Measurements from ENCODE around the gene LGALS9. TPM values are rescaled to one million over a fixed set of nuclear protein-coding genes. Genes with fewer than 3 reads are reported as not detected.
A peak's percentile ranks its signal among the peaks of the same experiment; 100 is the strongest.
"Not testable (repeated sequence)": the region's sequence is repeated elsewhere in the genome, so short reads cannot be mapped to it uniquely, and the experiment has no call there.

Gene LGALS9
- total RNA-seq, 1 donor from 2014 or later = 200 TPM

DNA sequence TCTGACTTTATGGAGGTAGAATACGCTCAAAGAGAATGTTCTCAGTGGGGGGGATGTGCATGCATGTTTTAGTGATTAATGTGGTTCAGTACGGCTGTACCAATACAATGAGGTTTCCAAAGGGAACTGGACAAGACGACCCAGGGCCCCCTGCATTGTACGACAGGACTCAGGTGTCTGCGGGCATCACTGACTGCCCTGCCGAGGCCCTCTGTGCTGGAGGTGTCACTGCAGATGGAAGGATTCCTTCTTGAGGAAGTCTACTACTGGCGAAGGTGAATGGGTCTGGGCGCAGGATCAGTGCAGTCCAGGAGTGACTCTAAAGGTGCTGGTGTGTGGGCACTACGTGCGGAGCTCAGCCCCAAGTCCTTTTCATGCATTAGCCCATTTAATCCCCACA lies 3.5 kb upstream of the LGALS9 start:
- DNase-seq (ENCODE audit: extremely low read depth, low read depth, low spot score) = no peak

DNA sequence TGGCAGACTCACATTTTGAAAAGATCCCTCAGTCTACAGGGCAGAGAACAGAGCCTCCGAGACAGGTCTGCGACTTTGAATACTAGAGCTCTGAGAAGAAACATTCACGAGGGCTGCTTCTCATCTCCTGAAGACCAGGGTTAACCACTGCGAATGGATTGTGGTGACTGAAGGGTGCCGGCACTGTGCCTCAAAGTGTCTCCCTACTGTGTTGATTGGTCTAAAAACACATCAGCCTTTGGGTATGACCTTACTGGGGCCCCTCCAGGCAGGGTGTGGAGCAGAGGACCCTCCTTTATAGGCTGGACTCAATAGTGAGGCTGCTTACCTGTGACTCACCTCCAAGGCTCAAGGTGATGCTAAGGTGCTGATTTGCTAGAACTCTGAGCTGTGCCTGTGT lies 2.6 kb upstream of the LGALS9 start:
- no peak for DNase-seq (ENCODE audit: extremely low read depth, low read depth, low spot score)

- not testable (repeated sequence) for DNase-seq (ENCODE audit: extremely low read depth, low read depth, low spot score)
Measured at GRCh38 chr17:27629260-27629659, 1.7 kb upstream of the LGALS9 start.

- DNase-seq (ENCODE audit: extremely low read depth, low read depth, low spot score) = no peak
Measured at GRCh38 chr17:27631411-27631760, 398 bp downstream of the LGALS9 start.

DNA sequence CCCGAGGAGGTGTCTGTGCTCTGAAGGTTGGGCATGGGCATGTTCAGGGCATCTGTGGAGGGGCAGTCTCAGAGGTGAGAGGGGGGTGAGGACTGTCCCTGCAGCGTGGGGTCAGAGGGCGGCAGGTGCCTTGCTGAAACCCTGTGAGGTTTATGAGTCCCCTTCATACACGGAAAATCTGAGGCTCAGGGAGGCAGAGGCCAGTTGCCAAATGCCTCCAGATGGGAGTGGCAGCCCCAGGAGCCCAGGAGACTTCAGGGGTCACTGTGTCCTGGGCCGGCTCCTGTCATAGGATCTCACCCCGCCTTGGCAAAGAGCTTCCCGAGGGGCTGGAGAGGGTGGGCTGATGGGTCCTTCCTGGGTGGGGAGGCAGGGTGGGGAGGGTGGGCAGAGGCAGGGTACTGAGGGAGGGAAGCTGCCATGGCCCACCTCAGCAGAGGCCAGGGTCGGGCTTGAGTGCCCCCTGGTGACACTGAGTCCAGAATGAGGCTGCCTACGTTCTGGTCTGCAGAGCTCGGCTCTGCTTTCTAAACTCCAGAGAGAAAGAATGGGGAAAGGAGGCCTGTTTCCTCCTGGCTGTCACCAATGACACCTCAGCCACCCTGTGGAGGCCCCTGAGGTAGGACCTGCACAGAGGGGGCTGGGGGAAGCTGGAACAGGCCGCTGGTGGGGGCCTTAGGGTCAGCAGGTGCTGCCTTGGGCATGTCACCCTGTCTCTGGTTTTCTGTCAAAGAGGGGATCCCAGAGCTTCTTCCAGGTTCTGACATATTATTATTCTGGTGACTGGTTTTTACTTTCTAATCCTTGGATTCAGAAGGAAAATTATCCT lies 1.1 kb downstream of the LGALS9 start:
- no peak for DNase-seq (ENCODE audit: extremely low read depth, low read depth, low spot score)

- peak; percentile 33 for DNase-seq (ENCODE audit: extremely low read depth, low read depth, low spot score)
Measured at GRCh38 chr17:27632766-27633165, 1.8 kb downstream of the LGALS9 start.

DNA sequence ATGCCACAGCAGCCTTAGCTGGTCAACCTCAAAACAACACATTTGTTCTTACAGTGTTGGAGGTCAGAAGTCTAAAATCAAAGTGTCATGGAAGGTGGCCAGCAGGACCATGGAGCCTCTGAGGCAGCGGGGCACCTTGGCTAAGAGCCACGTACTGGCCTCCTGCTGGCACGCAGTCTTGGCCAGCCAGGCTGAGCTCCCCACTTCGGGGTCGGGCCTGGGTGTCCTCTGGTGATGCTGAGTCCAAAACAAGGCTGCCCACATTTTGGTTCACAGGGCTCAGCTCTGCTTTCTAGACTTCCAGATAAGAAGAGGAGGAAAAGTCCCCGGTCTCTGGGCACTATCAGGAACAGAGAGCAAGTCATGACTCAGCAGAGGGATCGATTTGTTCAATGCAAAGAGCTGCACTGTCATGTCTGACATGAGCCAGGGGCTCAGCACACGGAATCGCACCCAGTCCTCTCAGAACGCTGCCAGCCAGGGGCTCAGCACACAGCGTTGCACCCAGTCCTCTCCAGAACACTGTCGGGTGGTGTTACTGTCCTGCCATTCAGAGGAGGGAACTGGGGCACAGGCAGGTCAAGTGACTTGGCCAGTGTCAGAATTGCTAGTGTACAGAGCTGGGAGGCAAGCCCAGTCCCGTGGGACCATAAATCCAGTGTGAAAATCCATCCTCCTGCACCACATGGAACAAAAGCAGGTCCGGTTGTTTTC lies 2.5 kb downstream of the LGALS9 start:
- no peak for DNase-seq (ENCODE audit: extremely low read depth, low read depth, low spot score)

DNA sequence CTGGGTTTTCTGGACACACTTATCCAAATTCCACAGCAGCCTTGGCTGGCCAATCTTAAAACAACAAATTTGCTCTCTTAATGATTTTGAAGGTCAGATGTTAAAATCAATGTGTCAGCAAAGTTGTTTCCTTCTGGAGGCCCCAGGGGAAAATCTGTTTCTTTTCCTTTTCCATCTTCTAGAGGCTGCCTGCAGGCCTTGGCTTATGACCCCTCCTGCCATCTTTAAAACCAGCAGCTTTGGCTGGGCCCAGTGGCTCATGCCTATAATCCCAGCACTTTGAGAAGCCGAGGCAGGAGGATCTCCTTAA lies 3.0 kb downstream of the LGALS9 start:
- DNase-seq (ENCODE audit: extremely low read depth, low read depth, low spot score) = no peak

- DNase-seq (ENCODE audit: extremely low read depth, low read depth, low spot score) = no peak
Measured at GRCh38 chr17:27634776-27635175, 3.8 kb downstream of the LGALS9 start.

- DNase-seq (ENCODE audit: extremely low read depth, low read depth, low spot score) = no peak
Measured at GRCh38 chr17:27635275-27635823, 4.4 kb downstream of the LGALS9 start.

DNA sequence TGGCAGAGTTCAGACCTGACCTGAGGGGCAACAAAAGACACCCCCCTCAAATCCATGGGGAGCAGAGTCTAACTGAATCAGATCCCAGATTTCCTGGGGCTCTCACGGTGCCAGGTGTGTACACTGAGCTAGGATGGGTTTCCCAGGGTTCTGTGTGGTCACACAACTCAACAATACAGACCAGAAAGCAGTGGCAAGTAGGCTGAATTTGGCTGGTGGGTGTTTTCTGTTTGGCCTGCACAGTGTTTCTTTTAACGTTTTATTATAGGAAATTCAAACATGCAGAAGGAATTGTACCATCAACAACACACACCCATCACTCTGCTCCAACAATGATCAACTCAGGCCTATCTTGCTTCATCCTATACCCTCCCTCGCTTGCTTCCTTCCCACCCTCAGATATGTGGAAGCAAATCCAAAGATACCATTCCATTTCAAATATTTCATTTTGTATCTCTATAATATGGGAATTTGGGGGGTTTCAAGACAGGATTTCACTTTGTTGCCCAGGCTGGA lies 5.1 kb downstream of the LGALS9 start:
- not testable (repeated sequence) for DNase-seq (ENCODE audit: extremely low read depth, low read depth, low spot score)

- DNase-seq (ENCODE audit: extremely low read depth, low read depth, low spot score) = not testable (repeated sequence)
Measured at GRCh38 chr17:27637818-27638217, 6.8 kb downstream of the LGALS9 start.

- DNase-seq (ENCODE audit: extremely low read depth, low read depth, low spot score) = not testable (repeated sequence)
Measured at GRCh38 chr17:27638415-27638914, 7.5 kb downstream of the LGALS9 start.

DNA sequence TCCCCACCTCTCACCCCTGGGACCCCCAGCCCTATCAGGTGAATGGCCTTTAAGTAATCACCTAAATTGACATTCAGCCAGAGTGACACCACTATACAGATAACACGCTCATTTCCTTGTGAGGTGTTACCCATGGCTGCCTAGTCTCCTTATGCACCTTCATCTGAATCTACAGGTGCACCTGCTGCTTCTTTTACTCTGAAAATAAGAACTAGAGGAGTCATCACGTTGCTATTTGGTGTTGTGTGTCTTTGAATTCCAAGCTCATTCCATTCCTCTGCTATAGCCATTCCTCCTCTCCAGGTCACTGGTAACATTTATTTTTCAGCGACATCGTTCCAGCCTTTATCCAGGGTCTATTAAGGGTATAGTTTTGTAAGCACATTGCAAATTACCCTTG lies 9.8 kb downstream of the LGALS9 start:
- DNase-seq (ENCODE audit: extremely low read depth, low read depth, low spot score) = no peak

DNA sequence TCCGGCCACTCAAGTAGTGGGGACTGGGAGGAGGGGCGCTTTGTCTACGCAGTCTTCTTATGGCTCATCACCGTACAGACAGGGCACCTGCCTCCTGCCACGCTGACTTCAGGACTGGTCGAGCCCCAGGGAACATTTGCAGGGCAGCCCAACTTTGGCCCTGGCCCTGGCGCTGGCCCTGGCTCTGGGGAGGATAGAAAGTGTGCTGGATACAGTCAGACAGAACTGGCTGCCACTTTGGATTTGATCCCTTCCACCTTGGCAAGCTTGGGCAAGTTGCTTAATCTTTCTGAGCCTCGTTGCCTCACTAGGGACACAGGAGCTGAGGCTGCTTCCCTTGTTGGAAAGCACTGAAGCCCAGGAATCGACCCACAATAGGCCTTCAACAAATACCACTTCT lies 13.6 kb downstream of the LGALS9 start:
- no peak for DNase-seq (ENCODE audit: extremely low read depth, low read depth, low spot score)

DNA sequence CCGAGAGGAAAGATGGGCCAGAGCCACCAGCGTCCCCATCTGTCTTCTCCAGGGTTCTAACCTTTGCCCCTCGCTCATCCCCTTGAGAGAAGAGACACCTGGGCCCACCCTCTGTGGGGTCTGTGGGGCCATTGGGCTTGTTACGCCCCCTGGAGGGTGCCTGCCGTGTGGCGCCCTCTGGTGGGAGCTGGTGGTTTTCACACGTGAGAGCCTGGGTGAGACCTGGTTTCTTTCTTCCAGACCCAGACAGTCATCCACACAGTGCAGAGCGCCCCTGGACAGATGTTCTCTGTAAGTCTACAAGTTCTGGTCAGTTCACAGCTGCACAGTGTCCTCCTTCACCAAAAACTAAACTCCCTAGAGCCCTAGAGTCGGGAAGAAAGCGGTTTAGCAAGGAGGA lies 14.6 kb downstream of the LGALS9 start:
- DNase-seq (ENCODE audit: extremely low read depth, low read depth, low spot score) = not testable (repeated sequence)

DNA sequence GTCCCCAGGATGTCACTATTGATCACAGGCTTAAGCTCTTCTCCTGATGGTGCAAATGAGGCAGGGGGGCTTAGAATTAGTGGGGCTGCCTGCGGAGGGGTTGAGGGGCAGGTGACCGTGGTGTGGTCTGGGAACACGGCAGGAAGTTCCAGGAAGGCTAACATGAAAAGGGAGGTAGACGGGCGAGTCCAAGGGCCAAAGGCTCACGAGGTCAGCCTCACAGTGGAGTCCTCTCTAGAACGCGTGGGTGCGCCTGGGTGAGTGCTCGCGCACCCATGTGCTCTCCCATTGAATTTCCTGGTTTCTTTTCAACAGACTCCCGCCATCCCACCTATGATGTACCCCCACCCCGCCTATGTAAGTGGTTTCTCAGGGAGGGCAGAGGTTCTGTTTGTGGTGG lies 15.2 kb downstream of the LGALS9 start:
- no peak for DNase-seq (ENCODE audit: extremely low read depth, low read depth, low spot score)

DNA sequence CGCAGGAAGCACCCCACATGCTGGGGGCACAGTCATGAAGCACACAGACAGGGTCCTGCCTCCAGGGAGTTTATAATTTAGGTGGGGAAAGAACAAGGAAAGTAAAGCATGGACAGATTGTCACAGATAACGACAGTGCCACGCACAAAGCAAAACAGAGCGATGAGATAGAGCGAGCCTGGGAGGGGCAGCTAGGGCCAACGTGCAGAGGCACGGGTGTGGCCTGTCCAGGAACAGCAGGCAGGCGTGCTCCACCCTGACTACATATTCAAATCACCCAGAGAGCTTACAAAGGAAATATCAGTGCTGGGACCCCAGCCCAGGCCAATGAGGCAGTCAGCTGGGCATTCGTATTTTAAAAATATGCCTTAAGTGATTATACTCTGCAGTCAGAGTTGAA lies 16.8 kb downstream of the LGALS9 start:
- DNase-seq (ENCODE audit: extremely low read depth, low read depth, low spot score) = no peak

DNA sequence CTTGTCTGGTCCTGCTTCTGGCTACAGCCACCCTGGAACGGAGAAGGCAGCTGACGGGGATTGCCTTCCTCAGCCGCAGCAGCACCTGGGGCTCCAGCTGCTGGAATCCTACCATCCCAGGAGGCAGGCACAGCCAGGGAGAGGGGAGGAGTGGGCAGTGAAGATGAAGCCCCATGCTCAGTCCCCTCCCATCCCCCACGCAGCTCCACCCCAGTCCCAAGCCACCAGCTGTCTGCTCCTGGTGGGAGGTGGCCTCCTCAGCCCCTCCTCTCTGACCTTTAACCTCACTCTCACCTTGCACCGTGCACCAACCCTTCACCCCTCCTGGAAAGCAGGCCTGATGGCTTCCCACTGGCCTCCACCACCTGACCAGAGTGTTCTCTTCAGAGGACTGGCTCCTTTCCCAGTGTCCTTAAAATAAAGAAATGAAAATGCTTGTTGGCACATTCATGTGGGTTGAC lies 18.2 kb downstream of the LGALS9 start:
- DNase-seq (ENCODE audit: extremely low read depth, low read depth, low spot score) = not testable (repeated sequence)

- no peak for DNase-seq (ENCODE audit: extremely low read depth, low read depth, low spot score)
Measured at GRCh38 chr17:27649929-27650328, 18.9 kb downstream of the LGALS9 start.

DNA sequence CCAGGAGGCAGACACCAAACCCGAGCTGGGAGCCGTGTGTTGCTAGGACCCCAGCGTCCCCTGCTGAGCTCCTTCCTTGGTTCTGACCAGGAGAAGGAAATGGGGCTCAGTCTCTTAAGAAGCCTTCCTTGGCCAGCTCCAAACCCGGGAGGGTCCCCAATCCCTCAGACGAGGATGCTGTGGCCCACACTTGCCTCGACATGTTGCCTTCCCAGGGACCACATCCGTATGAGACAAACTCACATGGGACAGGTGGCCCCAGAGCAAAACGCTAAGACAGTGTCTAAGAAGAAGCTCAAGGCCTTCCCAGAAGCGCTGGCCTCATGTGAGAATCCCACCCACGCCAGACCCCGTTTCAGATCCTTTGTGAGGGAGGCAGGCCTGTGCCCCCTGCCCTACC lies 19.8 kb downstream of the LGALS9 start:
- no peak for DNase-seq (ENCODE audit: extremely low read depth, low read depth, low spot score)

Measured in glomerular endothelial cell (primary cell).